ENCODE data around the gene TNK1. TPM values are rescaled to one million over a fixed set of nuclear protein-coding genes. Genes with fewer than 3 reads are reported as not detected.

TNK1 gene
- total and polyA plus RNA-seq, 2 of the 8 experiments (the other 6 are each of a cell fraction or from before 2014, with no cell fraction given): 7.6 to 9.5 TPM

DNA sequence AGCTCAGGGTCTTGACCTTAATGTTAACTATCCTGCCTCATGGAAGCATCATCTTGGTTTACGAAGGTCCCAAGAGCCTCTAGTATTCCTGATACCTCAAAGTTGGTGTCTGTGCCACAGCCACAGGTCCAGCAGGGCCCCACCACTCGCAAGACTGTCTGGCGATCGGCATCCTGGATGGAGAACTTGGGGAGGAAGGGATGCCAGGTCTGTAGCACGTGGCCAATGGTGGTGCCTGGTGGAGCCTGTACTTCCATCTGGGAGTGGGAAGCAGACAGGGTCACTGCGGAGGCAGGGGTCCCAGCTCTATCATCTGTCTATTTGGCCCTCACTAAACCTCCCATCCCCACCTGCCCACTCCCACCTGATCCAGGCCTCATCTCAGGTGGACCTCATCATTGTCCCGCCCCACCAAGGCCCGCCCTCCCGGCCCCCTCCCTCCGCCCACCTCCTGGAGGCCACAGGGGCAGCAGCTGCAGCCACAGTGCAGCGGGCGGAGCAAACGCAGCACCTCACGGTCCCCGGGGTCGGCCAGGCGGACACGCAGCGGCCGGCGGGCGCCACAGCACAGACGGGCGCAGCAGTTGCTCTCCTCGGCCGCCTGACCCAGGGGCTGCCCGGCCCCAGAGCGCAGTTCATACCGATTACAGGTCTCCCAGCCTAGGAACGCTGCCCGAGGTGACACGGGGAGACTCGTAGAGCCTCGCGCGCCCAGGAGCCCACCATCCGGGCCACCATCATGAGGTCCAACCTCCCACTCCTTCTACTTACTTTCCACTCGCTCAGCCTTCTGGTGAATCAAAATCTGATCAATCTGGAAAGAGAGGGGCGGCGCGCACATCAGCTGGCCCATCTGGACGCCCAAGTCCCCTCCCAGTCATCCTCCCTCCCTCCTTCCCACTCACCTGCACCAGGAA lies 12.1 kb downstream of the TNK1 start:
- no peaks in the 10 kb centered on the region for H3K27me3 ChIP-seq (replicated peaks in 1 of 4; ENCODE audit: control insufficient read depth in 3 of 4, extremely low read depth in 1 of 4, insufficient read depth in 3 of 4, low read length in 3 of 4)
- WGBS, 2 experiments (ENCODE audit: extremely low coverage in 1 of 2, insufficient coverage in 1 of 2, insufficient read length in 1 of 2, insufficient replicate concordance in 2 of 2, low coverage in 1 of 2, low lambda C conversion rate in 2 of 2, missing lambda C conversion rate in 1 of 2): 45% methylated on average over 38 of the region's 42 CpGs; no CpG with 5 or more reads in 1 of the 2 experiments
- no peaks in the 10 kb centered on the region for H3K79me2 ChIP-seq (ENCODE audit: control insufficient read depth in 1 of 2, insufficient read depth in 2 of 2, low read length in 2 of 2)
- peaks cover 14% of the 10 kb centered on the region; the same call in 1 of the 2 replicates for H3K23me2 ChIP-seq (ENCODE audit: low read depth, low read length)
- no peak overlapping the region for H2AFZ ChIP-seq (ENCODE audit: low read length)
- TF ChIP-seq SP4 (IDR thresholded peaks at IDR 0.05; ENCODE audit: low read length): no peak
- 0 out of 2 replicates have a peak, but pooled peaks have one; percentile 15 for TF ChIP-seq RBBP5 (IDR thresholded peaks at IDR 0.05; ENCODE audit: borderline replicate concordance, low read depth, low read length)
- TF ChIP-seq, protein P1, sequence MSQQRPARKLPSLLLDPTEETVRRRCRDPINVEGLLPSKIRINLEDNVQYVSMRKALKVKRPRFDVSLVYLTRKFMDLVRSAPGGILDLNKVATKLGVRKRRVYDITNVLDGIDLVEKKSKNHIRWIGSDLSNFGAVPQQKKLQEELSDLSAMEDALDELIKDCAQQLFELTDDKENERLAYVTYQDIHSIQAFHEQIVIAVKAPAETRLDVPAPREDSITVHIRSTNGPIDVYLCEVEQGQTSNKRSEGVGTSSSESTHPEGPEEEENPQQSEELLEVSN (IDR thresholded peaks at IDR 0.05): peak; percentile 79; the same call in 1 of the 2 replicates
- no peak for TF ChIP-seq SP2 (IDR thresholded peaks at IDR 0.05; ENCODE audit: low read length)
- no peak for TF ChIP-seq TCF12 (IDR thresholded peaks at IDR 0.05; ENCODE audit: low read depth, low read length)
- H3K4me1 ChIP-seq (replicated peaks in 1 of 4; ENCODE audit: control insufficient read depth in 3 of 4, insufficient read depth in 4 of 4, low read length in 3 of 4): peaks cover 0 to 9% (median 3%) of the 10 kb centered on the region in 4 experiments; a peak in 6 of 7 replicates
- peak overlapping the region; percentile 69 to 83 (median 72); a peak in 7 of 8 replicates for H3K4me3 ChIP-seq (ENCODE audit: extremely low read depth in 1 of 4, insufficient read depth in 2 of 4, low read depth in 3 of 4, low read length in 4 of 4)
- CTCF ChIA-PET (ENCODE audit: partially characterized antibody): interaction anchor here (0.6 to 2.6 kb wide), 14 partner anchors 9 to 197 kb away, joined by 3 to 9 read pairs (median 4); partner anchors contain the start of genes SOX15 and SPEM1
- no peak overlapping the region for H4K91ac ChIP-seq (replicated peaks; ENCODE audit: insufficient read length, low read length)
- peak overlapping the region; percentile 75; the same call in 1 of the 2 replicates for H2BK5ac ChIP-seq (ENCODE audit: low read depth, low read length)
- H2BK120ac ChIP-seq (replicated peaks; ENCODE audit: low read depth, low read length): no peak overlapping the region
- no peak overlapping the region for H3K18ac ChIP-seq (ENCODE audit: extremely low read depth, low read length)
- no peak overlapping the region for H2BK12ac ChIP-seq (ENCODE audit: low read depth, low read length)
- no peak overlapping the region for H3K23ac ChIP-seq (ENCODE audit: insufficient read length)
- H4K8ac ChIP-seq (ENCODE audit: extremely low read depth, insufficient read depth, low read length): no peak overlapping the region
- DNase-seq (ENCODE audit: low read depth in 1 of 2, low spot score in 2 of 2) (no peak), FAIRE-seq (no peak)
- POLR2A ChIA-PET (ENCODE audit: partially characterized antibody): interaction anchor here (0.7 to 4.9 kb wide), 10 partner anchors 9 to 185 kb away, joined by 3 to 29 read pairs (median 3); partner anchors contain the start of genes GPS2, TMEM256 and TNK1
- no peaks in the 10 kb centered on the region; the same call in 1 of the 2 replicates for H3K79me1 ChIP-seq (ENCODE audit: low read depth, low read length)
- peak overlapping the region; percentile 91 to 95 for H3K4me2 ChIP-seq (ENCODE audit: insufficient read depth in 1 of 2, low read depth in 2 of 2, low read length in 2 of 2)
- H3K14ac ChIP-seq (ENCODE audit: insufficient read length): no peak overlapping the region
- H2BK20ac ChIP-seq (ENCODE audit: low read length): no peak overlapping the region
- H3K27ac ChIP-seq (ENCODE audit: low read depth, low read length): no peak overlapping the region
- no peak overlapping the region for H3K9ac ChIP-seq (replicated peaks in 1 of 4; ENCODE audit: extremely low read depth in 1 of 4, low read depth in 3 of 4, low read length in 3 of 4)
- H2BK15ac ChIP-seq (ENCODE audit: low read length): no peak overlapping the region
- no peak overlapping the region for H4K5ac ChIP-seq (ENCODE audit: insufficient read length, low read depth, low read length)
- H2AK5ac ChIP-seq (ENCODE audit: low read depth, low read length): no peak overlapping the region
- H3K9me3 ChIP-seq (ENCODE audit: insufficient read depth in 2 of 2, low read depth in 1 of 2, low read length in 1 of 2): no peaks in the 10 kb centered on the region
- H3K56ac ChIP-seq (replicated peaks; ENCODE audit: insufficient read length, low read depth, low read length): no peak overlapping the region
- H3K36me3 ChIP-seq (ENCODE audit: control insufficient read depth in 2 of 4, insufficient read depth in 4 of 4, low read length in 3 of 4): peaks cover 0 to 27% (median 10%) of the 10 kb centered on the region in 4 experiments; a peak in 5 of 8 replicates
- H4K20me1 ChIP-seq (replicated peaks in 1 of 2; ENCODE audit: control insufficient read depth in 1 of 2, insufficient read depth in 2 of 2, low read length in 2 of 2): peaks cover 2 to 8% of the 10 kb centered on the region in 2 experiments
- no peak overlapping the region for H3K4ac ChIP-seq (replicated peaks; ENCODE audit: insufficient read length, low read depth, low read length)
